ENCODE results near the gene KLHL3.

Gene KLHL3

GRCh38 chr5:137735555-137736284, at the start of gene KLHL3:
TSS of gene KLHL3 (minus strand) at chr5:137736089. CDS start at chr5:137735646, 443 bp downstream.
- Histone ChIP-seq H3K36me3 (ENCODE audit: control insufficient read depth, low read length) (no peaks in the 10 kb centered on the region), H3K79me2 (ENCODE audit: control insufficient read depth, low read length) (no peaks in the 10 kb centered on the region), H3K4me3 (ENCODE audit: low read length) (no peak within 1 kb of the TSS), H4K20me1 (ENCODE audit: control insufficient read depth, insufficient read depth, low read depth, low read length) (no peaks in the 10 kb centered on the region), H3K9me2 (replicated peaks; ENCODE audit: control insufficient read depth, low read length) (no peaks in the 10 kb centered on the region), H3F3A (ENCODE audit: control insufficient read depth, insufficient read depth) (no peaks in the 10 kb centered on the region), H3K27me3 (ENCODE audit: control insufficient read depth, low read length) (0 out of 2 replicates have a peak, but pooled peaks cover 7% of the 10 kb centered on the region), H3K27ac (ENCODE audit: low read depth, low read length) (no peak within 1 kb of the TSS), H3K9me3 (ENCODE audit: control insufficient read depth, insufficient read depth, low read length) (no peaks in the 10 kb centered on the region), H3K4me1 (ENCODE audit: control insufficient read depth, low read length) (peaks cover 11% of the 10 kb centered on the region), H3K4me2 (ENCODE audit: low read length) (peak within 1 kb of the TSS; percentile 29)
- TF ChIP-seq EZH2phosphoT487 (IDR thresholded peaks at IDR 0.05; ENCODE audit: borderline replicate concordance, low read length) (no peak), CTCF (IDR thresholded peaks at IDR 0.05; ENCODE audit: low read depth, low read length, poor library complexity, severe bottlenecking) (no peak)

GRCh38 chr5:137782984-137783536, 47.2 kb upstream of the KLHL3 start:
- no peaks in the 10 kb centered on the region for H3K9me3 ChIP-seq (ENCODE audit: control insufficient read depth, insufficient read depth, low read length)
- no peaks in the 10 kb centered on the region for H3K27me3 ChIP-seq (ENCODE audit: control insufficient read depth, low read length)
- H4K20me1 ChIP-seq (ENCODE audit: control insufficient read depth, insufficient read depth, low read depth, low read length): no peaks in the 10 kb centered on the region
- no peaks in the 10 kb centered on the region for H3K79me2 ChIP-seq (ENCODE audit: control insufficient read depth, low read length)
- H3K27ac ChIP-seq (ENCODE audit: low read depth, low read length): no peak overlapping the region
- no peak overlapping the region; the same call in 1 of the 2 replicates for H3K4me2 ChIP-seq (ENCODE audit: low read length)
- peaks cover 29% of the 10 kb centered on the region for H3K4me1 ChIP-seq (ENCODE audit: control insufficient read depth, low read length)
- no peaks in the 10 kb centered on the region for H3K36me3 ChIP-seq (ENCODE audit: control insufficient read depth, low read length)
- TF ChIP-seq CTCF (IDR thresholded peaks at IDR 0.05; ENCODE audit: low read depth, low read length, poor library complexity, severe bottlenecking) (no peak), EZH2phosphoT487 (IDR thresholded peaks at IDR 0.05; ENCODE audit: borderline replicate concordance, low read length) (no peak)
- no peak overlapping the region for H3K4me3 ChIP-seq (ENCODE audit: low read length)
- no peaks in the 10 kb centered on the region for H3K9me2 ChIP-seq (replicated peaks; ENCODE audit: control insufficient read depth, low read length)
- no peaks in the 10 kb centered on the region for H3F3A ChIP-seq (ENCODE audit: control insufficient read depth, insufficient read depth)

- Histone ChIP-seq H3K4me3 (ENCODE audit: low read length) (no peak overlapping the region), H3K9me2 (replicated peaks; ENCODE audit: control insufficient read depth, low read length) (no peaks in the 10 kb centered on the region), H3K79me2 (ENCODE audit: control insufficient read depth, low read length) (no peaks in the 10 kb centered on the region), H3K4me2 (ENCODE audit: low read length) (peak overlapping the region; percentile 13), H3K4me1 (ENCODE audit: control insufficient read depth, low read length) (peaks cover 23% of the 10 kb centered on the region), H4K20me1 (ENCODE audit: control insufficient read depth, insufficient read depth, low read depth, low read length) (no peaks in the 10 kb centered on the region), H3K27ac (ENCODE audit: low read depth, low read length) (no peak overlapping the region), H3K9me3 (ENCODE audit: control insufficient read depth, insufficient read depth, low read length) (no peaks in the 10 kb centered on the region), H3K36me3 (ENCODE audit: control insufficient read depth, low read length) (no peaks in the 10 kb centered on the region), H3K27me3 (ENCODE audit: control insufficient read depth, low read length) (no peaks in the 10 kb centered on the region), H3F3A (ENCODE audit: control insufficient read depth, insufficient read depth) (no peaks in the 10 kb centered on the region)
- TF ChIP-seq EZH2phosphoT487 (IDR thresholded peaks at IDR 0.05; ENCODE audit: borderline replicate concordance, low read length) (no peak), CTCF (IDR thresholded peaks at IDR 0.05; ENCODE audit: low read depth, low read length, poor library complexity, severe bottlenecking) (no peak)
These were observed 46.2 kb upstream of the KLHL3 start for GRCh38 chr5:137782055-137782454.
